Measurements from ENCODE around the gene MMP20. TPM values are rescaled to one million over a fixed set of nuclear protein-coding genes. Genes with fewer than 3 reads are reported as not detected.

The MMP20 gene
- total and polyA plus RNA-seq, 2 experiments from 2014 or later, result not detected

- Histone ChIP-seq H3K4me3 (no peak within 1 kb of the TSS), H4K20me1 (replicated peaks; ENCODE audit: insufficient read depth) (no peaks in the 10 kb centered on the region), H3K4me1 (ENCODE audit: insufficient read depth) (no peaks in the 10 kb centered on the region), H3K9me2 (ENCODE audit: insufficient read depth) (no peaks in the 10 kb centered on the region), H3K4me2 (no peak within 1 kb of the TSS), H2AFZ (peak within 1 kb of the TSS; percentile 86; the same call in 1 of the 2 replicates), H3K27me3 (ENCODE audit: insufficient read depth) (no peaks in the 10 kb centered on the region), H3K36me3 (ENCODE audit: insufficient read depth) (no peaks in the 10 kb centered on the region), H3F3A (replicated peaks; ENCODE audit: low read depth) (no peaks in the 10 kb centered on the region), H3K27ac (ENCODE audit: low read depth) (no peak within 1 kb of the TSS), H3K79me2 (replicated peaks; ENCODE audit: insufficient read depth) (no peaks in the 10 kb centered on the region)
- TF ChIP-seq REST (IDR thresholded peaks at IDR 0.05; ENCODE audit: unreplicated experiment) (no peak), CTCF (conservative IDR thresholded peaks at IDR 0.05; ENCODE audit: low read depth in 2 of 2) (no peak), ZNF462 (CRISPR knock-in tag; IDR thresholded peaks at IDR 0.05) (no peak), NANOG (IDR thresholded peaks at IDR 0.05; ENCODE audit: borderline replicate concordance) (no peak), EZH2phosphoT487 (IDR thresholded peaks at IDR 0.05; ENCODE audit: unreplicated experiment) (no peak), JUNB (IDR thresholded peaks at IDR 0.05; ENCODE audit: unreplicated experiment) (no peak), ZNF331 (CRISPR knock-in tag; IDR thresholded peaks at IDR 0.05; ENCODE audit: low read depth) (no peak), EZH2 (IDR thresholded peaks at IDR 0.05; ENCODE audit: low read depth, unreplicated experiment) (no peak), ZNF114 (CRISPR knock-in tag; IDR thresholded peaks at IDR 0.05) (no peak), STAT1 (IDR thresholded peaks at IDR 0.05; ENCODE audit: unreplicated experiment) (no peak), POLR2AphosphoS5 (IDR thresholded peaks at IDR 0.05; ENCODE audit: low read depth) (no peak), ETS1 (IDR thresholded peaks at IDR 0.05) (no peak), CREB1 (CRISPR knock-in tag; IDR thresholded peaks at IDR 0.05; ENCODE audit: low read depth) (no peak)
- H3K36me3 Mint-ChIP-seq (ENCODE audit: low read depth), result no peaks in the 10 kb centered on the region
- H3K4me3 Mint-ChIP-seq, result no peak within 1 kb of the TSS
- H3K27me3 Mint-ChIP-seq (ENCODE audit: insufficient read depth, low read depth, poor library complexity), result peaks cover 4% of the 10 kb centered on the region
- no peak within 1 kb of the TSS for H3K27ac Mint-ChIP-seq
- ATAC-seq, result peak; percentile 85
- H3K9me3 Mint-ChIP-seq, result no peaks in the 10 kb centered on the region
- no peaks in the 10 kb centered on the region for H3K4me1 Mint-ChIP-seq
- no peak for DNase-seq (ENCODE audit: low spot score)
Observed at GRCh38 chr11:102530558-102530957, 94.6 kb downstream of the MMP20 start, which contains the start of gene MMP7. TSS of gene MMP7 (minus strand) at chr11:102530747. CDS start at chr11:102530700, 47 bp downstream.
